Stimulated activated CD4-positive, alpha-beta T cell treated with anti-CD3 and anti-CD28 coated beads, Interleukin-4, amount 100 ng/mL, for 48 hours (primary cell): ENCODE measurements around the gene XXYLT1.

Source experiments
- DNase-seq, 2 donors: peaks; one replicate each; pipeline ENCODE4 v3.0.0-alpha.2; 2020; ENCODE audit warnings: low read depth in 2 of 2

The XXYLT1 gene

DNA sequence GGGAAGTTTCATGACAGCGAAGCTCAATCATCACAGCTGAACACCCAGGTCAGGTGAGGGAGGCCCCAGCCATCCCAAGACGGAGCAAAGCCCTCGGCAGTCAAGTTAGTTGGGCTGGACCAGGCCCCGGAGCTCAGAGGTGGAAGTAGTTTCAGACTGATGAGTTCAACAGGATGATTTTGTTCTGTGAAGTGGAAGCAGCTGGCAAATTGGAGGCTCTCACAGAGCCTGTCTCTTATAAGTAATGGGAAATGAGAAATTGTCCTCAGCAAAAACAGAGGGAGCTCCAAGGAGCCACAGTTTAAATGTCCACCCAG is 245.1 kb downstream of the XXYLT1 start:
- no peak for DNase-seq

DNA sequence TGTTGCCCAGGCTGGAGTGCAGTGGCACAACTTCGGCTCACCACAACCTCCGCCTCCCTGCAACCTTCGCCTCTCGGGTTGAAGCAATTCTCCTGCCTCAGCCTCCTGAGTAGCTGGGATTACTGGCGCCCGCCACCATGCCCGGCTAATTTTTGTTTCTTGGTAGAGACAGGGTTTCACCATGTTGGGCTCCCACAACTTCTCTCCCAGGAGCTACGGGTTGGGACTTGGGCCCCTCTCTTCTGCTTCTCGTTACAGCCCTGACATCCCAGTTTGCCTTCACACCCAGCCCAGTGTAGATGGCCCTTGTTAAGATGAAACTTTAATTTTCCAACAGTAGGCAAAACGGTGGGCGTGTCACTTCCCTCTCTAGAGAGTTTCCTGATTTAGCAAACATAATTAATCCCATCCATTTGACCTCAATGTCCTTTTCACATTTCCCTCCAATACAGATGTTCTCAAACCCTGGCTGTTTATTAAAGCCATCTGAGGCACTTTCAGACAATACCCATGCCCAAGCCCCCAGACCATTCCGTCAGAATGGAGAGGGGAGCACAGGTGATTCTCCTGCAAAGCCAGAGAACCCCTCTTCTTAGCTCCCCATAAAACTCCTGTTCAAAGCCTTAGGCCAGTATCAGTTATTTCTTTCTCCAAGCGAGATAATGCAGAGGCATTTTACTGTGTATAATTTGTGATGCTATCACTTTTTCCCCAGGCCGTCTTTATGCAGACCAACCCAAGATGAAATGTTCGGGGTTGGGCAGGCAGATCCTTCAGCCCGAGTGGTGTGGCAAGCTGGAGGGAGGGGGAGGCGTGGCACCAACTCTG is 245.7 kb downstream of the XXYLT1 start:
- no peak for DNase-seq

DNA sequence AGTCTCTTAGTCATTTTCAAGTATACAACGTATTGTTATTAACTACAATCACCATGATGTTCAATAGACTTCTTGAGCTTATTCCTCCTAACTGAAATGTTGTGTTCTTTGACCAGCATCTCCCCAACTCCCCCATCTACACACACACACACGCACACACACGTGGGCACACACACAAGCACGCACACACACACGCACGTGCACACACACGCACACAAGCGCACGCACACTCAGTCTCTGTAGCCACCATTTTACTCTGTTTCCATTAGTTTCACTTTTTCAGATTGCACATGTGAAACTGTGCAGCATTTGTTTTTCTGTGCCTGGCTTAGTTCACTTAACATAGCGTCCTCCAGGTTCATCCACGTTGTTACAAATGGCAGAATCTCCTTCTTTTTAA is 247.0 kb downstream of the XXYLT1 start:
- no peak for DNase-seq

DNA sequence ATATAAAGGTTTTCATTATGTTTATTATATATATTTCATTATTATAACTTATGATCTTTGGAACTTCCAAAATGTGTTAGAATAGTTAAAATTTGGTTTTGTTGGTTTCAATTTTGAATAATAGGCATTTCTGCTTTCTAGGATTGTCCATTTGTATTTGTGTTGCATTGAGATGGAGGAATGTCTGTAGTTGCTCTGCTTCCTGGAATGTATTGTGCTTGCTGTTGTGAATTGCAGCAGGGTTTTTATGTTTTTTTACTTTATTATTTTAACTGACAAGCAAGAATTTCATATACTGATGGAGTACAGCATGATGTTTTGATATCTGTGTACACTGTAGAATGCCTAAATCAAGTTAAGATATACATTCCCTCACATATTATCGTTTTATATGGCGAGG is 247.4 kb downstream of the XXYLT1 start:
- DNase-seq: no peak

DNA sequence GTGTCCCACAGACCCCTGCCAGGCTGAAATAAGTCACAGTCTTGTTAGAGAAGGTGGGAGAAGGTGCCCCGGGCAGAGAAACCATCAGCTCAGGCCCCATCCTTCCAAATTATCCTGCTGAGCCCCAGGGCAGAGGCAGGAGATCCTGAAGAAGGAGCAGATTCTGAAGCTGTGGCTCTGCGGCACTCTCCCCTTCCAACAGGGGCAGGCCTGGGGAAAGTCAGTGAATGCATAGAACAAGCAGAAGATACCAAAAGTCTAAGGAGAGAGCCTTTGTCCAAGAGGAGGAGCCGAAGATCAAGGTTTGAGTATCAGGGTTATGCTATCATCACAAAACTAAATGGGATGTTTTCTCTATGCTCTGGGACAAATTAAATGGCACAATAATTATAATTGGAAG is 249.3 kb downstream of the XXYLT1 start:
- no peak for DNase-seq

DNA sequence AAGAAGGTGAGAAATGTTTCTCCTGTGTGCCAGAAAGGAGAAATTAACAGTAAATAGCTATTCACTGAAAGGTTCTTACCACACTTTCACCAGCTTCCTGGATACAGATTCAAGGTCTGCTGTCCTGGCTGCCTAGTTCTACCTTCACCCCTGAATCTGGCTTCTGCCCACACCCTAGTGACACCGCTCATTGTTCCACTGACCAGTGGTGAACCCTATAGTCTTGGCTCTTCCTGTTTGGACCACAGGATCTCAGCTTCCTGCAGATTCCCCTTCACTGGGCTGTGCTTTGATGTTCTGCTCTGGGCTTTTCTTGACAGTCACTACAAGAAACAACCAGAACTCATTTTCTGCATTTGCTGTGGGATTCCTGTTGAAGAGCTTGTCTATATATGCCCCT is 250.0 kb downstream of the XXYLT1 start:
- DNase-seq: no peak

DNA sequence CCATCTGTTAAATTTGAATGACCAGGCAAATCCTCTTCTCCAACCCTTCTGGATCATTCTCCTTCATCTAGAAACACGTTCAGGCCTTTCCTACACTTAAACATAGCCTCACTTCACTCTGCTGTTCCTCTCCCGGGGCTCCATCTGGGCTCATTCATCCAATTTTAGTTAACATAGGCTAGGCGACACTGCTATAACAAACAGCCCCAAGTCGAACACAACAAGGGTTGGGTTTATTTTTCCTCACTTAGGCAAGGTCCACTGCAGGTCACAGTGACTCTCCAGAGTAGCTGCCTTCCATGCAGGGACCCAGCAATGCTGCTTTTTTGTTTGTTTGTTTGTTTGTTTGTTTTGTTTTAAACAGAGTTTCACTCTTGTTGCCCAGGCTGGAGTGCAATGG is 250.8 kb downstream of the XXYLT1 start:
- no peak for DNase-seq

DNA sequence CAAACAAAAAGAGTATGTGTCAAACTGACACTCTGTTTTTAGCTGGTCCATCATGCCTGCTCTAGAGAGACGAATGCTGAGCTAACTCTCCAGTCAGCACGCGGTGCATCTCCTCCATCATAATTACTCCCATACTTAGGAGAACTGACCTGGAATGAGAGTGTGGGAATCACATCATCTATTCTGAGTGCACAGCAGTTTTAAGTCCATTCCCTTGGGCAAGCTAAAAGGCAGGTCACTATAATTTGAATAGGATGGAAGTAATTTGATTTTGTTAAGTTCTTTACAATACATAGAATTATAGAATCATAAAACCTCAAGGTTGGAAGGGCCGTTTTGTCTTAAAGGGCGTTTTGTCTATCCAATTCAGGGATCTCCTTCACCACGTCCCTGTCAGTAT is 251.6 kb downstream of the XXYLT1 start:
- no peak for DNase-seq
